SK-N-SH (cell line): ENCODE results near the gene LGR5. TPM values are rescaled to one million over a fixed set of nuclear protein-coding genes. Genes with fewer than 3 reads are reported as not detected.
"Not testable (repeated sequence)": the region's sequence is repeated elsewhere in the genome, so short reads cannot be mapped to it uniquely, and the experiment has no call there.

Experiments used
- CTCF ChIA-PET: fragments of 300-600, 350-600 bp; formaldehyde crosslinking; extraction: SDS; loops from one replicate; lab custom pipeline; 2021; lab: Yijun Ruan, JAX
- POLR2A ChIA-PET: fragments of 350-600 bp; sonication (Branson Sonifier 250); formaldehyde crosslinking; extraction: SDS; loops from one replicate; lab custom pipeline; 2020; ENCODE audit warnings: antibody characterized with exemption, inconsistent platforms; lab: Yijun Ruan, JAX
- DNase-seq: peaks from one replicate; pipeline ENCODE4 v3.0.0; 2012
- H2AFZ ChIP-seq: fragments of 200-600 bp; sonication (generic); 2 replicates; pipeline ENCODE4 v1.8.1; 2016; ENCODE audit warnings: antibody characterized with exemption, mild to moderate bottlenecking, low read depth
- H3F3A ChIP-seq: fragments of 200-600 bp; sonication (generic); replicated peaks from 2 replicates; pipeline ENCODE3; 2016; ENCODE audit warnings: antibody characterized with exemption, mild to moderate bottlenecking; ENCODE audit not compliant: insufficient read depth
- H3K27ac ChIP-seq, 2 experiments: fragments of 200-500 bp in 1 of 2; fragments of 200-600 bp in 1 of 2; sonication (Bioruptor generic) in 1 of 2; sonication (generic), shearing (Covaris generic) in 1 of 2; 2 replicates each; pipeline versions ENCODE4 v1.5.1 to v1.6.1; 2014 to 2016; ENCODE audit warnings: low read depth in 2 of 2, inconsistent platforms in 1 of 2, low read length in 1 of 2, mild to moderate bottlenecking in 1 of 2, mixed read lengths in 1 of 2
- H3K27me3 ChIP-seq: fragments of 200-600 bp; sonication (generic), shearing (Covaris generic); 2 replicates; pipeline ENCODE4 v1.6.1; 2016; ENCODE audit warnings: mixed run types; ENCODE audit not compliant: insufficient read depth
- H3K36me3 ChIP-seq, 2 experiments: fragments of 200-500 bp in 1 of 2; fragments of 200-600 bp in 1 of 2; sonication (Bioruptor generic) in 1 of 2; sonication (generic) in 1 of 2; replicated peaks in 1 of 2; 2 replicates each; pipeline versions ENCODE3 to v1.5.1; 2014 to 2016; ENCODE audit warnings: low read length in 1 of 2, mild to moderate bottlenecking in 1 of 2; ENCODE audit not compliant: insufficient read depth in 2 of 2, control insufficient read depth in 1 of 2
- H3K4me1 ChIP-seq, 2 experiments: fragments of 200-500 bp in 1 of 2; fragments of 200-600 bp in 1 of 2; sonication (Bioruptor generic) in 1 of 2; sonication (generic), shearing (Covaris generic) in 1 of 2; 2 replicates each; pipeline versions ENCODE4 v1.5.1 to v1.6.1; 2014 to 2016; ENCODE audit warnings: low read depth in 1 of 2, low read length in 1 of 2, mixed run types in 1 of 2; ENCODE audit not compliant: insufficient read depth in 2 of 2, control insufficient read depth in 1 of 2
- H3K4me2 ChIP-seq: fragments of 200-600 bp; sonication (generic), shearing (Covaris generic); 2 replicates; pipeline ENCODE4 v1.6.1; 2017; ENCODE audit warnings: mixed run types
- H3K4me3 ChIP-seq, 2 experiments: fragments of 200-500 bp in 1 of 2; fragments of 200-600 bp in 1 of 2; sonication (Bioruptor generic) in 1 of 2; sonication (generic), shearing (Covaris generic) in 1 of 2; 2 replicates each; pipeline versions ENCODE4 v1.5.1 to v1.8.1; 2014 to 2016; ENCODE audit warnings: low read depth in 2 of 2, inconsistent platforms in 1 of 2, low read length in 1 of 2, mild to moderate bottlenecking in 1 of 2, mixed read lengths in 1 of 2, moderate library complexity in 1 of 2
- H3K79me2 ChIP-seq: fragments of 200-600 bp; sonication (generic); 2 replicates; pipeline ENCODE4 v1.8.1; 2017; ENCODE audit warnings: mild to moderate bottlenecking; ENCODE audit not compliant: insufficient read depth
- H3K9ac ChIP-seq: fragments of 200-600 bp; sonication (generic); 2 replicates; pipeline ENCODE4 v1.6.1; 2017; ENCODE audit warnings: mixed run types
- H3K9me2 ChIP-seq: fragments of 200-600 bp; sonication (generic); 2 replicates; pipeline ENCODE4 v1.6.1; 2017; ENCODE audit warnings: mixed run types
- H3K9me3 ChIP-seq: fragments of 200-600 bp; sonication (generic); 2 replicates; pipeline ENCODE4 v1.6.1; 2017; ENCODE audit warnings: mixed run types, mild to moderate bottlenecking, moderate library complexity
- H4K20me1 ChIP-seq: fragments of 200-600 bp; sonication (generic); 2 replicates; pipeline ENCODE4 v1.6.1; 2017; ENCODE audit warnings: mild to moderate bottlenecking, mixed run types; ENCODE audit not compliant: insufficient read depth
- NRF1 ChIP-seq: IDR thresholded peaks from 2 replicates; pipeline ENCODE4 v1.6.1; 2012; ENCODE audit warnings: low read depth, mild to moderate bottlenecking, low read length
- RAD21 ChIP-seq: IDR thresholded peaks from 2 replicates; pipeline ENCODE4 v1.6.1; 2012; ENCODE audit warnings: mild to moderate bottlenecking, low read length
- RCOR1 ChIP-seq: fragments of 150-350 bp; IDR thresholded peaks from 2 replicates; pipeline ENCODE4 v1.6.1; 2017; ENCODE audit warnings: antibody characterized with exemption, low read length
- SIN3A ChIP-seq: IDR thresholded peaks from 2 replicates; pipeline ENCODE4 v1.6.1; 2012; ENCODE audit warnings: low read depth, mild to moderate bottlenecking, low read length, moderate library complexity, borderline replicate concordance
- WGBS: methylation state at CpG from one replicate; pipeline ENCODE4 v1.1.6; 2017; ENCODE audit warnings: low lambda C conversion rate; 5-methylcytosine and 5-hydroxymethylcytosine counted together
- polyA plus RNA-seq, 3 experiments: library from polyadenylated mRNA; depleted of rRNA; stranded (reverse); fragments of >200 nt; gene quantifications; 2 replicates each; pipeline ENCODE4 v1.2.3, GENCODE V29; 2012
- TF ChIP-seq, protein P1 (sequence below): IDR thresholded peaks from 2 replicates; pipeline ENCODE4 v1.6.1; 2012; ENCODE audit warnings: mild to moderate bottlenecking, low read depth, low read length, moderate library complexity
- TF ChIP-seq, protein P2 (sequence below): IDR thresholded peaks from 2 replicates; pipeline ENCODE4; 2012

Gene LGR5
- polyA plus RNA-seq, 1 of the 3 experiments (the other 2 are of a cell fraction): 1.4 TPM

DNA sequence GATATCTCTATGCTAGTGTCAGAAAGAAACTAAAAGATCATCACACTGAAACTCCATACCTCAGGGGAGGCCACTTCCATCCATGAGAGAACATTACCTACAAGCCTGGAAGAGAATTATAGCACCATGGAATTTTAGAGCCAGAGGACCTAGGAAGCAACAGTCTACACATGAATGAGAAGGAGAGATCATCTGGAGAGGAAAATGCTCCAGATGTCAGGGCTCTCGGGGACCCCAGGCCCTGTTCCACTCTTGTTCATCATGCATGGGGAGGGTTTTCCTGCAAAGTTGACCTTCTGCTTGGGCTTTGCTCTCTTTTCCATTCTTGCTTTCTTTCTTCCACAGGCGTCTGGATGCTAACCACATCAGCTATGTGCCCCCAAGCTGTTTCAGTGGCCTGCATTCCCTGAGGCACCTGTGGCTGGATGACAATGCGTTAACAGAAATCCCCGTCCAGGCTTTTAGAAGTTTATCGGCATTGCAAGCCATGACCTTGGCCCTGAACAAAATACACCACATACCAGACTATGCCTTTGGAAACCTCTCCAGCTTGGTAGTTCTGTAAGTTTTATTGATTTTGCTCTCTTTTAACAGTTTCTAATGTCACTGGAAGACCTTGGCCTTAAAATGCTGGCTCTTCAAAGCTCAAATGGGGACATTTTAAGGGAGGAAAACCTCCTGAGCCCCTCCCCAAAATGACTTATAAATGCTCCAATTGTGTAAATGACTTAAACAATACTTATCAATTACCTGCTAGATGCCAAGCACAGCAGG lies 113.3 kb downstream of the LGR5 start:
- Histone ChIP-seq H3K36me3 (no peaks in the 10 kb centered on the region), H3K9ac (no peak overlapping the region), H3K4me3 (no peak overlapping the region), H3F3A (peaks cover 21% of the 10 kb centered on the region), H3K4me2 (no peak overlapping the region), H3K27ac (no peak overlapping the region), H4K20me1 (no peaks in the 10 kb centered on the region), H2AFZ (no peak overlapping the region), H3K4me1 (peaks cover 9 to 11% of the 10 kb centered on the region in 2 experiments), H3K79me2 (no peaks in the 10 kb centered on the region), H3K27me3 (no peaks in the 10 kb centered on the region), H3K9me3 (no peaks in the 10 kb centered on the region), H3K9me2 (no peaks in the 10 kb centered on the region)
- 88% methylated on average over 5 of the region's 5 CpGs for WGBS
- no peak for DNase-seq
- ChIA-PET POLR2A (no interaction called here), CTCF (interaction anchor here (1.3 to 7.2 kb wide), 4 partner anchors 84 to 160 kb away, joined by 3 to 86 read pairs (median 6); partner anchors contain the start of gene LGR5)
- no peak for TF ChIP-seq NRF1
- TF ChIP-seq, protein P1, sequence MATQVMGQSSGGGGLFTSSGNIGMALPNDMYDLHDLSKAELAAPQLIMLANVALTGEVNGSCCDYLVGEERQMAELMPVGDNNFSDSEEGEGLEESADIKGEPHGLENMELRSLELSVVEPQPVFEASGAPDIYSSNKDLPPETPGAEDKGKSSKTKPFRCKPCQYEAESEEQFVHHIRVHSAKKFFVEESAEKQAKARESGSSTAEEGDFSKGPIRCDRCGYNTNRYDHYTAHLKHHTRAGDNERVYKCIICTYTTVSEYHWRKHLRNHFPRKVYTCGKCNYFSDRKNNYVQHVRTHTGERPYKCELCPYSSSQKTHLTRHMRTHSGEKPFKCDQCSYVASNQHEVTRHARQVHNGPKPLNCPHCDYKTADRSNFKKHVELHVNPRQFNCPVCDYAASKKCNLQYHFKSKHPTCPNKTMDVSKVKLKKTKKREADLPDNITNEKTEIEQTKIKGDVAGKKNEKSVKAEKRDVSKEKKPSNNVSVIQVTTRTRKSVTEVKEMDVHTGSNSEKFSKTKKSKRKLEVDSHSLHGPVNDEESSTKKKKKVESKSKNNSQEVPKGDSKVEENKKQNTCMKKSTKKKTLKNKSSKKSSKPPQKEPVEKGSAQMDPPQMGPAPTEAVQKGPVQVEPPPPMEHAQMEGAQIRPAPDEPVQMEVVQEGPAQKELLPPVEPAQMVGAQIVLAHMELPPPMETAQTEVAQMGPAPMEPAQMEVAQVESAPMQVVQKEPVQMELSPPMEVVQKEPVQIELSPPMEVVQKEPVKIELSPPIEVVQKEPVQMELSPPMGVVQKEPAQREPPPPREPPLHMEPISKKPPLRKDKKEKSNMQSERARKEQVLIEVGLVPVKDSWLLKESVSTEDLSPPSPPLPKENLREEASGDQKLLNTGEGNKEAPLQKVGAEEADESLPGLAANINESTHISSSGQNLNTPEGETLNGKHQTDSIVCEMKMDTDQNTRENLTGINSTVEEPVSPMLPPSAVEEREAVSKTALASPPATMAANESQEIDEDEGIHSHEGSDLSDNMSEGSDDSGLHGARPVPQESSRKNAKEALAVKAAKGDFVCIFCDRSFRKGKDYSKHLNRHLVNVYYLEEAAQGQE: no peak

DNA sequence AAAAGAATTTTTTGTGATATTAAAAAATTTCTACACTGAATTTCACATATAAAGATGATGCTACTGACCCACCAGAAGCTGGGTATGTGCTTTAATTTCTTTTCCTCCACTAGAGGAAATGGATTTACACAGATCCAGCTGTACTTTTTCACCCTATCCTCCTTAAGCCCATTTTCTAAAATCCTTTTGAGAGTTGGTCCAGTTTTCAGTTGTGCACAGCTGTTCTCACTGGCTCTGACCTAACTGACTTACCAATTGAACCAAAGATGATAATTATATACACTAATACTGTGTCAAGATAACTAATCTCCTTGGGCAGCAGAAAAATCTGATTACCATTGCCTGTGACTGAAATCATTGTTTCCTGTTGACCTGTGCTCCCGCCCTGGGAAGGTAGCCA lies 115.6 kb downstream of the LGR5 start:
- Histone ChIP-seq H3K4me1 (peaks cover 20 to 24% of the 10 kb centered on the region in 2 experiments), H3K27ac (no peak overlapping the region), H3K9me2 (no peaks in the 10 kb centered on the region), H3K36me3 (no peaks in the 10 kb centered on the region), H3K4me3 (no peak overlapping the region), H2AFZ (no peak overlapping the region), H3K9ac (no peak overlapping the region), H3F3A (peaks cover 31% of the 10 kb centered on the region), H3K9me3 (no peaks in the 10 kb centered on the region), H3K79me2 (no peaks in the 10 kb centered on the region), H4K20me1 (no peaks in the 10 kb centered on the region), H3K4me2 (no peak overlapping the region), H3K27me3 (no peaks in the 10 kb centered on the region)
- TF ChIP-seq SIN3A: no peak
- TF ChIP-seq RCOR1: no peak
- TF ChIP-seq RAD21: no peak
- TF ChIP-seq, protein P2, sequence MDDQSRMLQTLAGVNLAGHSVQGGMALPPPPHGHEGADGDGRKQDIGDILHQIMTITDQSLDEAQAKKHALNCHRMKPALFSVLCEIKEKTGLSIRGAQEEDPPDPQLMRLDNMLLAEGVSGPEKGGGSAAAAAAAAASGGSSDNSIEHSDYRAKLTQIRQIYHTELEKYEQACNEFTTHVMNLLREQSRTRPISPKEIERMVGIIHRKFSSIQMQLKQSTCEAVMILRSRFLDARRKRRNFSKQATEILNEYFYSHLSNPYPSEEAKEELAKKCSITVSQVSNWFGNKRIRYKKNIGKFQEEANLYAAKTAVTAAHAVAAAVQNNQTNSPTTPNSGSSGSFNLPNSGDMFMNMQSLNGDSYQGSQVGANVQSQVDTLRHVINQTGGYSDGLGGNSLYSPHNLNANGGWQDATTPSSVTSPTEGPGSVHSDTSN: no peak
- 94% methylated on average over 1 of the region's 1 CpG for WGBS
- POLR2A ChIA-PET: no interaction called here
- no peak for DNase-seq
- CTCF ChIA-PET: interaction anchor here (1.0 to 1.4 kb wide), 2 partner anchors 15 to 52 kb away, joined by 3 to 4 read pairs; no protein-coding TSS in a partner anchor

DNA sequence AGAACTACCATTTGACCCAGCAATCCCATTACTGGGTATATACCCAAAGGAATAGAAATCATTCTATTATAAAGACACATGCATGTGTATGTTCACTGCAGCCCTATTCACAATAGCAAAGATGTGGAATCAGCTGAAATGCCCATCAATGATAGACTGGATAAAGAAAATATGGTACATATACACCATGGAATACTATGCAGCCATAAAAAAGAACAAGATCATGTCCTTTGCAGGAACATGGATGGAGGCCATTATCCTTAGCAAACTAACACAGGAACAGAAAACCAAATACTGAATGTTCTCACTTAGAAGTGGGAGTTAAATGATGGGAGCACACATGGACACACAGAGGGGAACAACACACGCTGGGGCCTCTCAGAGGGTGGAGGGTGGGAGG lies 116.2 kb downstream of the LGR5 start:
- Histone ChIP-seq H3K4me1 (peaks cover 20 to 24% of the 10 kb centered on the region in 2 experiments), H3K27ac (peak overlapping the region in 1 of 2 experiments; percentile 70; a peak in 1 of 4 replicates), H3F3A (peaks cover 31% of the 10 kb centered on the region)
- CTCF ChIA-PET: interaction anchor here (1.0 to 1.4 kb wide), 3 partner anchors 52 to 191 kb away, joined by 3 to 4 read pairs (median 4); no protein-coding TSS in a partner anchor
- H3K4me3 ChIP-seq, H2AFZ ChIP-seq, H3K36me3 ChIP-seq, H3K79me2 ChIP-seq, H3K27me3 ChIP-seq, DNase-seq, H3K4me2 ChIP-seq, H3K9ac ChIP-seq, H3K9me2 ChIP-seq, H3K9me3 ChIP-seq, H4K20me1 ChIP-seq, POLR2A ChIA-PET: not testable (repeated sequence)
- WGBS: 95% methylated on average over 1 of the region's 1 CpG
